Measurements from ENCODE around the gene TRPM4. TPM values are rescaled to one million over a fixed set of nuclear protein-coding genes. Genes with fewer than 3 reads are reported as not detected.

Gene TRPM4
- polyA plus RNA-seq, 1 of the 3 experiments (the other 2 are of a cell fraction): 20.6 TPM

DNA sequence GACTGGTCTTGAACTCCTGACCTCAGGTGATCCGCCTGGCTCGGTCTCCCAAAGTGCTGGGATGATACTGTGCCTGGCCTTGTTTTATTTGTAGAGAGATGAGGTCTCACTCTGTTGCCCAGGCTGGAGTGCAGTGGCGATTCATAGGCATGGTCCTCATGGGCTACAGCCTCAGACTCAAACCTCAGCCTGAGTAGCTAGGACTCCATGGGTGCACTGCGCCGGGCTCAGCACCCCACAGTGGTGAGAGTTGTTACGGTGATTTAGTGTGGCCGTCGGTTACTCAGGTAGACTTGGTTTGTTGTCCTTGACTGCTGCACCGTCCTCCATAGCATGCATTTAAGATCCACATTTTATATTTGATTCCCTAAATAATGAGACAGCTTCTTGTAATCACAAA lies 86.7 kb downstream of the TRPM4 start (continued):
- TF ChIP-seq MXI1 (IDR thresholded peaks at IDR 0.05; ENCODE audit: low read depth, low read length) (no peak), POLR2AphosphoS5 (IDR thresholded peaks at IDR 0.05; ENCODE audit: low read depth, low read length) (no peak)
- TF ChIP-seq, protein P1, sequence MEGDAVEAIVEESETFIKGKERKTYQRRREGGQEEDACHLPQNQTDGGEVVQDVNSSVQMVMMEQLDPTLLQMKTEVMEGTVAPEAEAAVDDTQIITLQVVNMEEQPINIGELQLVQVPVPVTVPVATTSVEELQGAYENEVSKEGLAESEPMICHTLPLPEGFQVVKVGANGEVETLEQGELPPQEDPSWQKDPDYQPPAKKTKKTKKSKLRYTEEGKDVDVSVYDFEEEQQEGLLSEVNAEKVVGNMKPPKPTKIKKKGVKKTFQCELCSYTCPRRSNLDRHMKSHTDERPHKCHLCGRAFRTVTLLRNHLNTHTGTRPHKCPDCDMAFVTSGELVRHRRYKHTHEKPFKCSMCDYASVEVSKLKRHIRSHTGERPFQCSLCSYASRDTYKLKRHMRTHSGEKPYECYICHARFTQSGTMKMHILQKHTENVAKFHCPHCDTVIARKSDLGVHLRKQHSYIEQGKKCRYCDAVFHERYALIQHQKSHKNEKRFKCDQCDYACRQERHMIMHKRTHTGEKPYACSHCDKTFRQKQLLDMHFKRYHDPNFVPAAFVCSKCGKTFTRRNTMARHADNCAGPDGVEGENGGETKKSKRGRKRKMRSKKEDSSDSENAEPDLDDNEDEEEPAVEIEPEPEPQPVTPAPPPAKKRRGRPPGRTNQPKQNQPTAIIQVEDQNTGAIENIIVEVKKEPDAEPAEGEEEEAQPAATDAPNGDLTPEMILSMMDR (IDR thresholded peaks at IDR 0.05): no peak

DNA sequence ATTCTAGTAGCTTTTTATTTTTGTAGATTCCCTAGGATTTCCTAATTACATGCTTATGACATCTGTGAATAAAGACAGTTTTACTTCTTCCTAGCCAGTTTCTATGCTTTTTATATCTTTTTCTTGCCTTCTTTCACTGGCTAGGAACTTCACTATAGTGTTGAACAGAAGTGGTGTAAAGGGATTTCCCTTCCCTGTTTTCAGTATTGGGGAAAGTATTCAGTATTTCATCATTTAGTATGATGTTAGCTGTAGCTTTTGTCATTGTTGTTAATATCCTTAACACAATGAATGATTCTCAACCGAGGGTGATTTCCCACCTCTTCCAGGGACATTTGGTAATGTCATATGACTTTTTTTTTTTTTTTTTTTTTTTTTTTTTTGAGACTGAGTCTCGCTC lies 90.1 kb downstream of the TRPM4 start:
- Histone ChIP-seq H2AFZ (ENCODE audit: low read depth) (no peak overlapping the region), H3K27me3 (ENCODE audit: insufficient read depth) (peaks cover 40% of the 10 kb centered on the region), H3K4me1 (ENCODE audit: control insufficient read depth in 1 of 2, insufficient read depth in 2 of 2, low read depth in 1 of 2, low read length in 1 of 2) (no peaks in the 10 kb centered on the region), H3F3A (replicated peaks; ENCODE audit: insufficient read depth) (no peaks in the 10 kb centered on the region), H3K9ac (no peak overlapping the region), H3K36me3 (replicated peaks in 1 of 2; ENCODE audit: control insufficient read depth in 1 of 2, insufficient read depth in 2 of 2, low read length in 1 of 2) (no peaks in the 10 kb centered on the region), H3K4me2 (no peak overlapping the region), H3K9me3 (no peaks in the 10 kb centered on the region), H3K27ac (ENCODE audit: low read depth in 2 of 2, low read length in 1 of 2) (no peak overlapping the region), H3K4me3 (ENCODE audit: low read depth in 2 of 2, low read length in 1 of 2) (no peak overlapping the region), H3K9me2 (no peaks in the 10 kb centered on the region), H4K20me1 (ENCODE audit: insufficient read depth) (no peaks in the 10 kb centered on the region), H3K79me2 (ENCODE audit: insufficient read depth) (no peaks in the 10 kb centered on the region)
- DNase-seq: no peak
- ChIA-PET POLR2A (no interaction called here), CTCF (interaction anchor here (0.6 to 0.9 kb wide), 2 partner anchors 20 to 22 kb away, joined by 3 read pairs; no protein-coding TSS in a partner anchor)
- 22% methylated on average over 1 of the region's 2 CpGs for WGBS (ENCODE audit: low lambda C conversion rate)
- TF ChIP-seq RCOR1 (IDR thresholded peaks at IDR 0.05; ENCODE audit: low read length) (no peak), JUND (IDR thresholded peaks at IDR 0.05) (no peak), POLR2AphosphoS5 (IDR thresholded peaks at IDR 0.05; ENCODE audit: low read depth, low read length) (no peak), CHD2 (IDR thresholded peaks at IDR 0.05; ENCODE audit: low read length, partially characterized antibody) (no peak), GABPA (IDR thresholded peaks at IDR 0.05; ENCODE audit: low read depth) (no peak)

DNA sequence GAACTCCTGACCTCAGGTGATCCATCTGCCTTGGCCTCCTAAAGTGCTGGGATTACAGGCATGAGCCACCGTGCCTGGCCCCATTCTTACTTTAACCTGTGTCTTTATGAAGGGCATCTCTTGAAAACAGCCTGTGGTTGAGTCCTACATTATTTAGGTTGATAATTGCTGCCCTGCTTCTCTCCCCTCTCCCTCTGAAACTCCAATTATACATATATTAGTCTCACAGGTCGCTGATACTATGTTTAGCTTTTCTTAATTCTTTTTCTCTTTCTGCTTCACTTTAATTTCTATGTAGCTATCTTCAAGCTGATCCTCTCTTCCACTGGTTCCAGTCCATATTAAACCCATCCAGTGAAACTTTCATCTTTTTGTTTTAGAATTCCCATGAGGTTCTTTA lies 92.3 kb downstream of the TRPM4 start:
- peaks cover 62% of the 10 kb centered on the region for H3K27me3 ChIP-seq (ENCODE audit: insufficient read depth)
- ChIA-PET CTCF (interaction anchor here (0.9 to 1.4 kb wide), 3 partner anchors 13 to 152 kb away, joined by 3 to 4 read pairs (median 3); no protein-coding TSS in a partner anchor), POLR2A (no interaction called here)
- WGBS (ENCODE audit: low lambda C conversion rate): 5% methylated on average over 2 of the region's 2 CpGs
- H3K9me2 ChIP-seq: no peaks in the 10 kb centered on the region
- H3K27ac ChIP-seq (ENCODE audit: low read depth in 2 of 2, low read length in 1 of 2): no peak overlapping the region
- no peak overlapping the region for H3K4me3 ChIP-seq (ENCODE audit: low read depth in 2 of 2, low read length in 1 of 2)
- DNase-seq: no peak
- no peaks in the 10 kb centered on the region for H4K20me1 ChIP-seq (ENCODE audit: insufficient read depth)
- no peak overlapping the region for H2AFZ ChIP-seq (ENCODE audit: low read depth)
- H3K36me3 ChIP-seq (replicated peaks in 1 of 2; ENCODE audit: control insufficient read depth in 1 of 2, insufficient read depth in 2 of 2, low read length in 1 of 2): no peaks in the 10 kb centered on the region
- no peak overlapping the region for H3K9ac ChIP-seq
- no peaks in the 10 kb centered on the region for H3F3A ChIP-seq (replicated peaks; ENCODE audit: insufficient read depth)
- H3K79me2 ChIP-seq (ENCODE audit: insufficient read depth): no peaks in the 10 kb centered on the region
- no peaks in the 10 kb centered on the region for H3K4me1 ChIP-seq (ENCODE audit: control insufficient read depth in 1 of 2, insufficient read depth in 2 of 2, low read depth in 1 of 2, low read length in 1 of 2)
- H3K9me3 ChIP-seq: no peaks in the 10 kb centered on the region
- no peak overlapping the region for H3K4me2 ChIP-seq
- TF ChIP-seq RAD21 (IDR thresholded peaks at IDR 0.05; ENCODE audit: low read length): no peak
- TF ChIP-seq TEAD4 (IDR thresholded peaks at IDR 0.05; ENCODE audit: borderline replicate concordance, insufficient read depth): no peak
- TF ChIP-seq MXI1 (IDR thresholded peaks at IDR 0.05; ENCODE audit: low read depth, low read length): no peak
- no peak for TF ChIP-seq CHD2 (IDR thresholded peaks at IDR 0.05; ENCODE audit: low read length, partially characterized antibody)
- no peak for TF ChIP-seq GATA2 (CRISPR knock-in tag; IDR thresholded peaks at IDR 0.05)
- TF ChIP-seq USF1 (IDR thresholded peaks at IDR 0.05; ENCODE audit: borderline replicate concordance, low read depth): no peak
- TF ChIP-seq, protein P2, sequence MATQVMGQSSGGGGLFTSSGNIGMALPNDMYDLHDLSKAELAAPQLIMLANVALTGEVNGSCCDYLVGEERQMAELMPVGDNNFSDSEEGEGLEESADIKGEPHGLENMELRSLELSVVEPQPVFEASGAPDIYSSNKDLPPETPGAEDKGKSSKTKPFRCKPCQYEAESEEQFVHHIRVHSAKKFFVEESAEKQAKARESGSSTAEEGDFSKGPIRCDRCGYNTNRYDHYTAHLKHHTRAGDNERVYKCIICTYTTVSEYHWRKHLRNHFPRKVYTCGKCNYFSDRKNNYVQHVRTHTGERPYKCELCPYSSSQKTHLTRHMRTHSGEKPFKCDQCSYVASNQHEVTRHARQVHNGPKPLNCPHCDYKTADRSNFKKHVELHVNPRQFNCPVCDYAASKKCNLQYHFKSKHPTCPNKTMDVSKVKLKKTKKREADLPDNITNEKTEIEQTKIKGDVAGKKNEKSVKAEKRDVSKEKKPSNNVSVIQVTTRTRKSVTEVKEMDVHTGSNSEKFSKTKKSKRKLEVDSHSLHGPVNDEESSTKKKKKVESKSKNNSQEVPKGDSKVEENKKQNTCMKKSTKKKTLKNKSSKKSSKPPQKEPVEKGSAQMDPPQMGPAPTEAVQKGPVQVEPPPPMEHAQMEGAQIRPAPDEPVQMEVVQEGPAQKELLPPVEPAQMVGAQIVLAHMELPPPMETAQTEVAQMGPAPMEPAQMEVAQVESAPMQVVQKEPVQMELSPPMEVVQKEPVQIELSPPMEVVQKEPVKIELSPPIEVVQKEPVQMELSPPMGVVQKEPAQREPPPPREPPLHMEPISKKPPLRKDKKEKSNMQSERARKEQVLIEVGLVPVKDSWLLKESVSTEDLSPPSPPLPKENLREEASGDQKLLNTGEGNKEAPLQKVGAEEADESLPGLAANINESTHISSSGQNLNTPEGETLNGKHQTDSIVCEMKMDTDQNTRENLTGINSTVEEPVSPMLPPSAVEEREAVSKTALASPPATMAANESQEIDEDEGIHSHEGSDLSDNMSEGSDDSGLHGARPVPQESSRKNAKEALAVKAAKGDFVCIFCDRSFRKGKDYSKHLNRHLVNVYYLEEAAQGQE (IDR thresholded peaks at IDR 0.05; ENCODE audit: low read depth, low read length): no peak
- TF ChIP-seq TAF1 (IDR thresholded peaks at IDR 0.05; ENCODE audit: borderline replicate concordance, low read depth, low read length): no peak
- TF ChIP-seq EP300 (IDR thresholded peaks at IDR 0.05; ENCODE audit: borderline replicate concordance in 1 of 2, low read depth in 1 of 2, low read length in 1 of 2): no peak
- TF ChIP-seq, protein P1 (IDR thresholded peaks at IDR 0.05): no peak
- no peak for TF ChIP-seq GABPA (IDR thresholded peaks at IDR 0.05; ENCODE audit: low read depth)
- no peak for TF ChIP-seq EZH2phosphoT487 (IDR thresholded peaks at IDR 0.05; ENCODE audit: borderline replicate concordance, low read depth)

Measured in SK-N-SH (cell line).